Thymus (tissue), 11 donors: ENCODE measurements around the gene TBC1D7. TPM values are rescaled to one million over a fixed set of nuclear protein-coding genes. Genes with fewer than 3 reads are reported as not detected.

Experiments
- DNase-seq, 9 donors: peaks; one replicate each; pipeline ENCODE4 v3.0.0-alpha.2; 2013; ENCODE audit warnings: low spot score in 9 of 9, low read depth in 6 of 9, missing footprints in 1 of 9
- H3K27ac ChIP-seq, 2 donors: one replicate each; pipeline ENCODE4 v1.5.1; 2013; ENCODE audit warnings: control low read depth in 1 of 2, low read depth in 1 of 2, low read length in 1 of 2, mild to moderate bottlenecking in 1 of 2, moderate library complexity in 1 of 2
- H3K27me3 ChIP-seq, 2 donors: one replicate each; pipeline ENCODE4 v1.5.1; 2013; ENCODE audit warnings: low read length in 1 of 2; ENCODE audit not compliant: control insufficient read depth in 2 of 2, insufficient read depth in 1 of 2
- H3K36me3 ChIP-seq, 2 donors: one replicate each; pipeline ENCODE4 v1.5.1; 2013; ENCODE audit warnings: low read length in 1 of 2, mild to moderate bottlenecking in 1 of 2, moderate library complexity in 1 of 2; ENCODE audit not compliant: control insufficient read depth in 2 of 2, insufficient read depth in 2 of 2
- H3K4me1 ChIP-seq, 2 donors: one replicate each; pipeline ENCODE4 v1.5.1; 2013; ENCODE audit warnings: low read length in 2 of 2; ENCODE audit not compliant: control insufficient read depth in 2 of 2, insufficient read depth in 2 of 2
- H3K4me3 ChIP-seq, 2 donors: one replicate each; pipeline ENCODE4 v1.5.1; 2013; ENCODE audit warnings: low read length in 2 of 2, control low read depth in 1 of 2, mild to moderate bottlenecking in 1 of 2
- H3K9me3 ChIP-seq, 2 donors: one replicate each; pipeline ENCODE4 v1.5.1; 2013; ENCODE audit warnings: low read length in 1 of 2, mild to moderate bottlenecking in 1 of 2; ENCODE audit not compliant: control insufficient read depth in 2 of 2, insufficient read depth in 1 of 2
- WGBS: extraction: QIAGEN DNeasy Blood & Tissue Kit; methylation state at CpG from one replicate; pipeline ENCODE4 v1.1.7; 2013; 5-methylcytosine and 5-hydroxymethylcytosine counted together
- polyA plus RNA-seq: library from polyadenylated mRNA; stranded (reverse); fragments of 200-250 nt; gene quantifications from one replicate; pipeline ENCODE4 v1.2.3, GENCODE V29; 2013
- total RNA-seq: library from RNA; stranded (reverse); fragments of 120-200 nt; gene quantifications from one replicate; pipeline ENCODE4 v1.2.4, GENCODE V29; 2013
- donor health status: healthy.

Gene TBC1D7
- total and polyA plus RNA-seq, 2 donors = 17.1 to 20.6 TPM

DNA sequence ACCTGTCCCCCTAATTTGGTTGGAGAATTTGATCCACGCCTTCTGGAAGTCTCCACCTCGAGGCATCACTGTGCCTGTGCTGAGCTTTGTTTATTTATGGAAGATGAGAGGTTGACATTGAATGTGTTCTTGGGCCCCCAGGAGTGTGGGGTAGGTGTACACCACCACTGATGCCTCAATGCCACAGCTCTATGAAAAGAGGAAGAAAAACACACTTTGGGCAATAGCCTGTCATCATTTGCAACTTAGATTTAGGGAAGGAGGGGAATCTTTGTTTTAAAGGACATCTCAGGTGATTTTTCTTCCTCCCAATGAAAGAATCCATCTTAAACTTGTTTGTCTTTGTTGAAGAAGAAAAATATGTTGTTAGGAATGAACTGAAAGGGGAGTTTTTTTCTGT is 42.6 kb downstream of the TBC1D7 start:
- H3K27me3 ChIP-seq = no peaks in the 10 kb centered on the region
- H3K4me1 ChIP-seq = peaks cover 0 to 2% of the 10 kb centered on the region in 2 donors
- H3K36me3 ChIP-seq = peaks cover 10 to 22% of the 10 kb centered on the region in 2 donors
- H3K4me3 ChIP-seq = no peak overlapping the region
- H3K9me3 ChIP-seq = peaks cover 5 to 30% of the 10 kb centered on the region in 2 donors
- 93% methylated on average over 2 of the region's 2 CpGs for WGBS
- no peak overlapping the region for H3K27ac ChIP-seq
- no peak for DNase-seq

- DNase-seq = no peak
- H3K9me3 ChIP-seq = peaks cover 5 to 30% of the 10 kb centered on the region in 2 donors
- no peak overlapping the region for H3K4me3 ChIP-seq
- H3K27me3 ChIP-seq = no peaks in the 10 kb centered on the region
- peaks cover 0 to 10% of the 10 kb centered on the region in 2 donors for H3K4me1 ChIP-seq
- H3K27ac ChIP-seq = no peak overlapping the region
- peaks cover 10 to 22% of the 10 kb centered on the region in 2 donors for H3K36me3 ChIP-seq
- WGBS = 95% methylated on average over 6 of the region's 6 CpGs
Observed at GRCh38 chr6:13284646-13285045, 43.7 kb downstream of the TBC1D7 start.

DNA sequence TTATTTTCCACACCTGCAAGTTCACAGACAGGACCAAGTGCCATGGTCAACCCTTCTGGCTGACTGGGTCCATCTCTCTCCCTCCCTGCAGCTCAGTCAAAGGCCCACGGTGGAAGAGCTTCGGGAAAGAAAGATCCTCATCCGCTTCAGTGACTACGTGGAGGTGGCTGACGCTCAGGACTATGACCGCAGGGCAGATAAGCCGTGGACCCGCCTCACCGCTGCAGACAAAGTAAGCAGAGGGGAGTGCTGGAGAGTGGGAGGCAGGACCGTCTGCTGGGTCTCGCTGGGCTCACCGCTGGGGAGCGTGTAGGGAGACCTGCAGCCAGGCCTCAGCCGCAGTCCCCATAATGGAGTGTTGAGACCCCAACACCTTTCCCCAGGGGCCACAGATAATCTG is 45.0 kb downstream of the TBC1D7 start:
- peaks cover 5 to 20% of the 10 kb centered on the region in 2 donors for H3K9me3 ChIP-seq
- peaks cover 0 to 10% of the 10 kb centered on the region in 2 donors for H3K4me1 ChIP-seq
- H3K4me3 ChIP-seq = no peak overlapping the region
- peaks cover 1 to 14% of the 10 kb centered on the region in 2 donors for H3K36me3 ChIP-seq
- no peak overlapping the region for H3K27ac ChIP-seq
- no peak for DNase-seq
- WGBS = 97% methylated on average over 14 of the region's 14 CpGs
- H3K27me3 ChIP-seq = no peaks in the 10 kb centered on the region

DNA sequence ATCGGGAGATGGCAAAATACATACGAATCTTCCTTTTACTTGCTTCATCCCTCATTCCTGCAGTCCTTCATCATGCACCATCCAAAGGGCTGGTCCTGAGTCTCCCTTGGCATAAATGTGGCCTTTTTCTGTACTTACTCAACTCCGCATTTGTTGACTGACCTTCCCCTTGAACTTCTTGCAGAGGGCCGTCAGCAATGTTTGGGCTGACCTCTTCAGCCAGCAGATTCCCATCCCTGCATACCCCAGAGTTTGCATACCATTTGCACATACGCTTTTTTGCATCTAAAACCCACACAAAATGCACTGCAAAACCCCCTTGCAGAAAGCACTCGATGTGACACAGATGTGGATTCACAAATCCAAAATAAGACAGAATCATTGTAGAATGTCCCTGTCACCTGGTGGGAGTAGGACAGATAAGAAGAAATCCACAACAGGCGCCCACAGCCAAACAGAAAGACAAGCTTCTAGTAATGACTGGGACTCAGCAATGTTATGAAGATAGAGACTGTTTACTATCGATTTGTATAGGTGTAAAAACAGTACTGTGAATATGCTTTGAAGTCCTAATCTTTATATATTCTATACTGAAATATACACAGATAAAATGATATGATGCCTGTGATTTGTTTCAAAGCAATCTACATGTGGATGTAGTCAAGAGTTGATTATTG is 45.8 kb downstream of the TBC1D7 start:
- DNase-seq = no peak
- Histone ChIP-seq H3K27me3 (no peaks in the 10 kb centered on the region), H3K9me3 (peaks cover 4 to 12% of the 10 kb centered on the region in 2 donors), H3K36me3 (peaks cover 0 to 9% of the 10 kb centered on the region in 2 donors), H3K27ac (no peak overlapping the region), H3K4me1 (peaks cover 0 to 13% of the 10 kb centered on the region in 2 donors), H3K4me3 (no peak overlapping the region)
- WGBS = 92% methylated on average over 8 of the region's 8 CpGs

GRCh38 chr6:13281686-13282085 is 46.7 kb downstream of the TBC1D7 start:
- no peak overlapping the region for H3K4me3 ChIP-seq
- no peaks in the 10 kb centered on the region for H3K27me3 ChIP-seq
- 93% methylated on average over 9 of the region's 9 CpGs for WGBS
- H3K36me3 ChIP-seq = peaks cover 0 to 3% of the 10 kb centered on the region in 2 donors
- peaks cover under 1 to 4% of the 10 kb centered on the region in 2 donors for H3K9me3 ChIP-seq
- DNase-seq = no peak
- no peak overlapping the region for H3K27ac ChIP-seq
- peaks cover 0 to 13% of the 10 kb centered on the region in 2 donors for H3K4me1 ChIP-seq

DNA sequence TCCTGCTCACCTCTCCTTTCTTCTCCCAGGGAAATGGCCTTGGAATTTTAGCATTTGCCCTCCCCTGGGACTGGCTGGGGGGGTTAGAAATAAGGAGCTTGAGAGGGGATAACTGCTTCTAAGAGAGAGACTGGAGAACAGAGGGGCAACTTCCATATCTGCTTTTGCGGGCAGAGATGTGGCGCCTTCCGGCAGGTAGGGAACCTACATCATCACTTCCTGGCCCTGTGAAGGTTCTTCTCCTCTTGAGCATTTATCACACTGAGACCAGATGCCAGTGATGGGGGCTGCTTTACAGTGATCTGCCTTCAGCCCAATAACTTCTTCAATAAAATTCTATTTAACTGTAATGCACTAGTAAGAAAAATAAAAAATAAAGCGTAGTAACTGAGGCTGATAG is 48.1 kb downstream of the TBC1D7 start:
- peak in 2 of 9 donors; percentile 22 to 59 for DNase-seq
- Histone ChIP-seq H3K4me3 (no peak overlapping the region), H3K27ac (no peak overlapping the region), H3K27me3 (no peaks in the 10 kb centered on the region), H3K36me3 (no peaks in the 10 kb centered on the region), H3K9me3 (no peaks in the 10 kb centered on the region), H3K4me1 (peaks cover 0 to 13% of the 10 kb centered on the region in 2 donors)
- 28% methylated on average over 4 of the region's 4 CpGs for WGBS

GRCh38 chr6:13278991-13279390 is 49.3 kb downstream of the TBC1D7 start:
- peaks cover 0 to 17% of the 10 kb centered on the region in 2 donors for H3K4me1 ChIP-seq
- no peak overlapping the region for H3K4me3 ChIP-seq
- H3K36me3 ChIP-seq = no peaks in the 10 kb centered on the region
- WGBS = 75% methylated on average over 4 of the region's 4 CpGs
- no peaks in the 10 kb centered on the region for H3K9me3 ChIP-seq
- H3K27ac ChIP-seq = no peak overlapping the region
- peaks cover 0 to under 1% of the 10 kb centered on the region in 2 donors for H3K27me3 ChIP-seq
- no peak for DNase-seq

DNA sequence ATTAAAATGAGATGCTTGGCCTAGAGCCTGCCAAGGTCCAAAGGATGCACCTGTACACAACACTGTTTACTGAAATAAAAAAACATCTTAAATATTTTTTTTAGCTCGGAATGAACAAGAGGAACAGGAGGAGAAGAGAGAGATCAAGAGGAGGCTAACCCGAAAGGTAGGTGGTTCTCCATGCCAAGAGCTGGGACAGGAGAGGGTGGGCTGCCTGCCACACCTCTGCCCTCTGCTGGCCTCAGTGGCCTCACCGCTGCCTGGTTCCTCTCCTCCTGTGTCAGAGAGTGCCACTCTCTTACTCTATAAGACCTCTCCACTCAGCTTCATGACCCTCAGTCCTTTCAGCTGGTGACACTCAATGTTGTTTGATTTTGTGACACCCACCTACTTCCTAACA is 50.2 kb downstream of the TBC1D7 start:
- Histone ChIP-seq H3K4me1 (peaks cover 0 to 21% of the 10 kb centered on the region in 2 donors), H3K27ac (no peak overlapping the region), H3K27me3 (peaks cover 0 to 5% of the 10 kb centered on the region in 2 donors), H3K9me3 (no peaks in the 10 kb centered on the region), H3K36me3 (no peaks in the 10 kb centered on the region), H3K4me3 (no peak overlapping the region)
- no peak for DNase-seq
- WGBS = 57% methylated on average over 3 of the region's 3 CpGs

- H3K9me3 ChIP-seq = no peaks in the 10 kb centered on the region
- peaks cover 0 to 8% of the 10 kb centered on the region in 2 donors for H3K27me3 ChIP-seq
- DNase-seq = no peak
- H3K36me3 ChIP-seq = no peaks in the 10 kb centered on the region
- peaks cover 0 to 22% of the 10 kb centered on the region in 2 donors for H3K4me1 ChIP-seq
- H3K4me3 ChIP-seq = no peak overlapping the region
- no peak overlapping the region for H3K27ac ChIP-seq
- WGBS = 98% methylated on average over 2 of the region's 2 CpGs
Observed at GRCh38 chr6:13277231-13277630, 51.1 kb downstream of the TBC1D7 start.
